Measurements from ENCODE around the gene ZCCHC10.
"Not testable (repeated sequence)": the region's sequence is repeated elsewhere in the genome, so short reads cannot be mapped to it uniquely, and the experiment has no call there.

ZCCHC10 gene

DNA sequence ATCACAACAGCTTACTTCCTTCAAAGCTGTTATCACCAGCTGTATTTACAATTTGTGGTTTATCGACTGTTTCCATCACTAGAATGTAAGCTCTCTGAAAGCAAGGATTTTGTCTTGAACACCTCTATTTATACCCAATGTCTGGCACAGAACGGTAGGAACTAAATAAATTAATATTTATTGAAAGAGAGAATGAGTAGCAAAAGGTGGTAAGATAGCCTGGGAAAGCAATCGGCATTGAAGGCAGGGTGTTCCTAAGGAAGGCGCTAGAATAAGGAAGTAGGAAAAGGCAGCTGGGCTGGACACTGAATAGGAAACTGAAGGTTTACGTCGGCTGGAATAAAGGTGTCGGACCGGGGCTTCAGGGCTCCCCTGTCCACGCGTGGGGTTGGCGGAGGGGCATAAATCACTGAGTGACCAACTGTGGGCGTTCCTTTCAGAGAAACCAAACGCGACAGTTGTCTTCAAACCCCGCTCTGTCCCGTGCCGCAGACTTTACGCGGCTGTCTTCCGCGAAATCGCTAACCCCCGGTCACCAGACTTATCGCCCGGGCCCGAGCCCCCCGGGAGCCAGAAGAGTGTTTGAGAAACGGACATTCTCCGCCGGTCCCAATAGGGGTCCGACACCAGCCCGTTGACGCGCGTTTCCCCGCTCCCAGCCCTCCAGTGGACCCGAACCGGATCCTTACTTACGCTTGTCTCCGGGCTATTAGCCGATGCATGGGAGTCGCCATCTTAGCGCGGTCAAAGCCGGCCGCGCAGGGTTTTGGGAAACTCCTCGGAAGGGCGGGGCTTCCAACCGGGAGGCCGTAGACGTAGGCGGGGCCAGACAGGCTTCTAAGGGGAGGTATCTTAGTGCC, at the start of gene ZCCHC10:
Gene ZCCHC10 (minus strand): TSS at position 746 of the 860 bp plus-strand sequence. CDS start 12 bp downstream, at position 734.
- peak; percentile 88 for DNase-seq

GRCh38 chr5:133075572-133076536, 49.5 kb upstream of the ZCCHC10 start:
- DNase-seq = no peak

- no peak for DNase-seq
These were observed 45.7 kb upstream of the ZCCHC10 start for GRCh38 chr5:133072021-133072420.

GRCh38 chr5:133066045-133066444, 39.7 kb upstream of the ZCCHC10 start:
- no peak for DNase-seq

GRCh38 chr5:133065471-133065870, 39.1 kb upstream of the ZCCHC10 start:
- no peak for DNase-seq

DNA sequence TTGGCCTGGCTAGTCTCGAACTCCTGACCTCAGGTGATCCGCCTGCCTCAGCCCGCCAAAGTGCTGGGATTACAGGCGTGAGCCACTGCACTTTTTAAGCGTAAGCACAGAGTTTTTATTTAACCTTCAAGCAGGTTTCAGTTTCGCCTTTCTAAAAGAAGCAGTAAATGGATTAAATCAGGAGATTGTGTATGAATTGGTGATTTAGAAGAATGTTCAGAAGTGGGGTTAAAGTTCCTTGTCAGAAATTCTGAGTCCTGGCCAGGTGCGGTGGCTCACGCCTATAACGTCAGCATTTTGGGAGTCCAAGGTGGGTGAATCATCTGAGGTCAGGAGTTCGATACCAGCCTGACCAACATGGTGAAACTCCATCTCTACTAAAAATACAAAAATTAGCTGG, 37.6 kb upstream of the ZCCHC10 start:
- DNase-seq = no peak

DNA sequence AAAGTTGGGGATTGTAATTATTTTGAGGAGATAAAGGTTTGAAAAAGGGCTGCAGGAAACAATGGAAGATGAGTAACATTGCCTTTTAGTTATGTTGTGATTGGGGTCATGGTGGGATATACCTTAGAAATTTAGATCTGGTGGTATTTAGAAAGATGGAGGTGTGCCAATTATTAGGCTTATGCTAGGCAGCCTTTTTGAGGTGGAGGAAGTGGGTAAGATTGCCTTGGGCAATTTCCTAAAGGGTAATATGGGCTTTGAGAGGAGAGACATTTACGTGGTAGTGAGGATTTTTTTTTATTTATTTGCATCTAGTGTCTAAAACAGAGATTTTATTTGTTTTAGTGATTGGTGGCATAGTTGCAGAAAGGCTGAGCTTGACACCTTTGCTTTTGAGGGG, 35.9 kb upstream of the ZCCHC10 start:
- DNase-seq = no peak

DNA sequence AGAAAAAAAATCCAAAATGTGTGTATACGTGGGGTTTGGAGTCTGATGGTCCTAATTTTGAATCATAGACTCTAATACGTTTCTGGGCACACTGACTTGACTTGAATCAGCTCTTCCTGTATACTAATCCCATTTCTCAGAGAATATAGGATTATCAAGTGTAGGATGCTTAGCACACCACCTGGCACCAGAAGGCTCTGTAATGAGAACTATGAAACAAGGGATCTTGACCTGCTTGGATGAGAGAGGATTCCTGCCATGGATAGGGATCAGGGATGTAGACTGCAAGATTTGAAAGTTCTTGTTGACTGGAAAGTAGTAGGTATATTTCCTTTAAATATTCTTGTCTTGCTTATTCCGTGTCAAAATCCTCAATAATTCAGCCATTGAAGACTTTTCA, 33.3 kb upstream of the ZCCHC10 start:
- DNase-seq = no peak

- DNase-seq = no peak
These were observed 30.5 kb upstream of the ZCCHC10 start for GRCh38 chr5:133056891-133057290.

GRCh38 chr5:133054697-133055471, 28.5 kb upstream of the ZCCHC10 start:
- DNase-seq = no peak

- DNase-seq = no peak
These were observed 27.1 kb upstream of the ZCCHC10 start for GRCh38 chr5:133053448-133053847.

DNA sequence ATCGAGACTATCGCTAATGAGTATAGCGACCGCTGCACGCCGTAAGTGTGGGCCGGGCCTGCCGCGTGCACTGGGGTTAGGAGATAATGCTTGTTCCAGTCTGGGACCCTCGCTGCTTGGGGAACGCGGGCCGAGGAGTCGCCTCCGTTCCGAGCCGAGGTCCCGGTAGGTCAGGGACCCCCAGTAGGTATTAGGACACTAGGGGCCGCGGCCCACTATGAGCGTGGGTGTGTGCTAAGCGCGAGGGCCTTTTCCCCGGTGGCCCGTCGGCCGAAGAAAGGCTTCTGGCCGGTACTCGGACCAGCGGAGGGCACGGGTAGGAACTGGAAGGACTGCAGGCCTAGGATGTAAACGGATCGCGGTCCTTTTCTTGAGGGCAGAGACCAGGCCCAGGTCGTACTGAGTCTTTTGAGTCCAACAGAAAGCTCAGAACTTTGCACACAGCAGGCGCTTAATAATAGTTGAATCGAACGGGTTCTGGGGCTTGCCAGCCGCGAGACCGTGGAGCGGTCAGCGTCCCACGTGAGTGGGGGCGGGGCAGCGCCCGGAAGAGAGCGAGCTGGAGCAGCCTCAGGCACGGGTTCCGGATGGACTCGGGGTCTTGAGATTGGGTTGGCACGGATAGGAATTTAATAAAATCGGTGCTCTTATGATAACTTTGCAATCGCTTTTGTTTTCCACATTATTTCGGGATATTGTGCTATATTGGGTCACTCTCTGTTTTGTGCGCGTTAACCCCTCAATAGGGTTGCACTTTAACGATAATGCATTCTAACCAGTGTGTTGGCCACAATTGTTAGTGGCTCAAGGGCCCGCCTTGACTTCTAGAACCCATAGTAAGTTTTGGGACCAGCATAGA, 26.2 kb upstream of the ZCCHC10 start:
- DNase-seq = peak; percentile 13

GRCh38 chr5:133051542-133052316, 25.4 kb upstream of the ZCCHC10 start, which contains the start of gene HSPA4:
Gene HSPA4 (plus strand): TSS chr5:133052013. CDS start chr5:133052251, 238 bp downstream.
- peak; percentile 96 for DNase-seq

GRCh38 chr5:133051061-133051541, 24.8 kb upstream of the ZCCHC10 start:
- peak; percentile 19 for DNase-seq

- no peak for DNase-seq
These were observed 24.2 kb upstream of the ZCCHC10 start for GRCh38 chr5:133050521-133050920.

GRCh38 chr5:133049726-133050048, 23.3 kb upstream of the ZCCHC10 start:
- no peak for DNase-seq

- no peak for DNase-seq
These were observed 22.8 kb upstream of the ZCCHC10 start for GRCh38 chr5:133048993-133049725.

- no peak for DNase-seq
These were observed 21.1 kb upstream of the ZCCHC10 start for GRCh38 chr5:133047404-133047803.

- not testable (repeated sequence) for DNase-seq
These were observed 20.2 kb upstream of the ZCCHC10 start for GRCh38 chr5:133046560-133046959.

- no peak for DNase-seq
These were observed 15.6 kb upstream of the ZCCHC10 start for GRCh38 chr5:133041910-133042309.
